ENCODE measurements around the gene CD276.

GRCh38 chr15:73756390-73756789 lies 72.2 kb downstream of the CD276 start:
- TF ChIP-seq EZH2phosphoT487 (IDR thresholded peaks at IDR 0.05; ENCODE audit: borderline replicate concordance, low read depth, low read length): no peak
- no peak for TF ChIP-seq CTCF (conservative IDR thresholded peaks at IDR 0.05; ENCODE audit: low read length)

Data from OCI-LY7 (cell line).